ENCODE data around the gene JARID2.

Gene JARID2

GRCh38 chr6:15427331-15428070 lies 181.6 kb downstream of the JARID2 start:
- peak; percentile 12 for DNase-seq

- no peak for DNase-seq
Measured at GRCh38 chr6:15429141-15430110, 183.6 kb downstream of the JARID2 start.

GRCh38 chr6:15430186-15430585 lies 184.3 kb downstream of the JARID2 start:
- no peak for DNase-seq

GRCh38 chr6:15430931-15431405 lies 185.1 kb downstream of the JARID2 start:
- DNase-seq = no peak

GRCh38 chr6:15431762-15432483 lies 186.1 kb downstream of the JARID2 start:
- DNase-seq = no peak

GRCh38 chr6:15433511-15433861 lies 187.6 kb downstream of the JARID2 start:
- DNase-seq = no peak

GRCh38 chr6:15434263-15434662 lies 188.4 kb downstream of the JARID2 start:
- no peak for DNase-seq

- no peak for DNase-seq
Measured at GRCh38 chr6:15434823-15435380, 189.0 kb downstream of the JARID2 start.

GRCh38 chr6:15435468-15435867 lies 189.6 kb downstream of the JARID2 start:
- no peak for DNase-seq

- DNase-seq = no peak
Measured at GRCh38 chr6:15436451-15436850, 190.6 kb downstream of the JARID2 start.

GRCh38 chr6:15437090-15437635 lies 191.3 kb downstream of the JARID2 start:
- DNase-seq = no peak

GRCh38 chr6:15439410-15440025 lies 193.6 kb downstream of the JARID2 start:
- no peak for DNase-seq

- DNase-seq = no peak
Measured at GRCh38 chr6:15440040-15440439, 194.2 kb downstream of the JARID2 start.

GRCh38 chr6:15441215-15441868 lies 195.5 kb downstream of the JARID2 start:
- DNase-seq = peak; percentile 59

GRCh38 chr6:15441981-15442380 lies 196.1 kb downstream of the JARID2 start:
- DNase-seq = no peak

- no peak for DNase-seq
Measured at GRCh38 chr6:15442467-15442866, 196.6 kb downstream of the JARID2 start.

GRCh38 chr6:15443119-15443830 lies 197.4 kb downstream of the JARID2 start:
- no peak for DNase-seq

GRCh38 chr6:15444081-15444731 lies 198.3 kb downstream of the JARID2 start:
- DNase-seq = no peak

- peak; percentile 15 for DNase-seq
Measured at GRCh38 chr6:15444881-15445280, 199.0 kb downstream of the JARID2 start.

- DNase-seq = no peak
Measured at GRCh38 chr6:15447546-15448267, 201.8 kb downstream of the JARID2 start.

All from NCI-H510A treated with DMSO at 0.1 percent for 48 hours (cell line).